ENCODE results near the gene UBN1.

GRCh38 chr16:4923853-4924252 is 76.6 kb downstream of the UBN1 start:
- no peak for TF ChIP-seq HOXD13 (CRISPR knock-in tag; IDR thresholded peaks at IDR 0.05; ENCODE audit: borderline replicate concordance)
- TF ChIP-seq PRDM6 (tag by site-specific recombination; IDR thresholded peaks at IDR 0.05) = no peak
- TF ChIP-seq, protein P1, sequence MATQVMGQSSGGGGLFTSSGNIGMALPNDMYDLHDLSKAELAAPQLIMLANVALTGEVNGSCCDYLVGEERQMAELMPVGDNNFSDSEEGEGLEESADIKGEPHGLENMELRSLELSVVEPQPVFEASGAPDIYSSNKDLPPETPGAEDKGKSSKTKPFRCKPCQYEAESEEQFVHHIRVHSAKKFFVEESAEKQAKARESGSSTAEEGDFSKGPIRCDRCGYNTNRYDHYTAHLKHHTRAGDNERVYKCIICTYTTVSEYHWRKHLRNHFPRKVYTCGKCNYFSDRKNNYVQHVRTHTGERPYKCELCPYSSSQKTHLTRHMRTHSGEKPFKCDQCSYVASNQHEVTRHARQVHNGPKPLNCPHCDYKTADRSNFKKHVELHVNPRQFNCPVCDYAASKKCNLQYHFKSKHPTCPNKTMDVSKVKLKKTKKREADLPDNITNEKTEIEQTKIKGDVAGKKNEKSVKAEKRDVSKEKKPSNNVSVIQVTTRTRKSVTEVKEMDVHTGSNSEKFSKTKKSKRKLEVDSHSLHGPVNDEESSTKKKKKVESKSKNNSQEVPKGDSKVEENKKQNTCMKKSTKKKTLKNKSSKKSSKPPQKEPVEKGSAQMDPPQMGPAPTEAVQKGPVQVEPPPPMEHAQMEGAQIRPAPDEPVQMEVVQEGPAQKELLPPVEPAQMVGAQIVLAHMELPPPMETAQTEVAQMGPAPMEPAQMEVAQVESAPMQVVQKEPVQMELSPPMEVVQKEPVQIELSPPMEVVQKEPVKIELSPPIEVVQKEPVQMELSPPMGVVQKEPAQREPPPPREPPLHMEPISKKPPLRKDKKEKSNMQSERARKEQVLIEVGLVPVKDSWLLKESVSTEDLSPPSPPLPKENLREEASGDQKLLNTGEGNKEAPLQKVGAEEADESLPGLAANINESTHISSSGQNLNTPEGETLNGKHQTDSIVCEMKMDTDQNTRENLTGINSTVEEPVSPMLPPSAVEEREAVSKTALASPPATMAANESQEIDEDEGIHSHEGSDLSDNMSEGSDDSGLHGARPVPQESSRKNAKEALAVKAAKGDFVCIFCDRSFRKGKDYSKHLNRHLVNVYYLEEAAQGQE (tag by site-specific recombination; IDR thresholded peaks at IDR 0.05) = no peak
- TF ChIP-seq ZNF354C (tag by site-specific recombination; IDR thresholded peaks at IDR 0.05; ENCODE audit: borderline replicate concordance, low read depth) = no peak
- no peak for TF ChIP-seq CTCF (tag by site-specific recombination; IDR thresholded peaks at IDR 0.05)
- TF ChIP-seq YY1 (tag by site-specific recombination; IDR thresholded peaks at IDR 0.05) = no peak

All from HEK293 (cell line).